ENCODE results near the gene GRHL1. TPM values are rescaled to one million over a fixed set of nuclear protein-coding genes. Genes with fewer than 3 reads are reported as not detected.

The GRHL1 gene
- total and polyA plus RNA-seq, 2 of the 8 experiments (the other 6 are each of a cell fraction or from before 2014, with no cell fraction given): 1.3 to 3.6 TPM

DNA sequence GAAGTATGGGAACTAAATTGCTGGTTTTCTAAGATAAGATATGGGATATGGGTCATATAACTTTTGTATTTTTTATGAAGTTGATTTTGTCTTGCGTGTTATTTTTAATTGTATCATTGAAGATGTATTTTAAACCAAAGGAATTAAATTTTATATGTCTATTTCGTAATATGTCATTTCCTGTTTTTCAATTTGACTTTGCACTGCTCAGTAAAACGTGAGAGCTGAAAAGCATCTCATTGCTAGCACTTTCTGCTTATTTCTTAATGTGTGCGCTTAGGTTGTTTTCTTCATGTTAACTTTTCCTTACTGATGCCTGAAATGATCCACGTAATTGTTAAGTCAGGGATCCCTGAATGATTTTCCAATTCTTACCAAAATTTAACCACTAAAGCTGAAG, 50.6 kb downstream of the GRHL1 start:
- no peak for FAIRE-seq
- H2BK5ac ChIP-seq (ENCODE audit: low read depth, low read length): no peak overlapping the region
- DNase-seq (ENCODE audit: low read depth in 1 of 2, low spot score in 2 of 2): no peak
- H3K9ac ChIP-seq (replicated peaks in 1 of 4; ENCODE audit: extremely low read depth in 1 of 4, low read depth in 3 of 4, low read length in 3 of 4): no peak overlapping the region
- no peaks in the 10 kb centered on the region for H3K79me1 ChIP-seq (ENCODE audit: low read depth, low read length)
- no peak overlapping the region for H4K8ac ChIP-seq (ENCODE audit: extremely low read depth, insufficient read depth, low read length)
- H3K4ac ChIP-seq (replicated peaks; ENCODE audit: insufficient read length, low read depth, low read length): no peak overlapping the region
- no peaks in the 10 kb centered on the region for H3K23me2 ChIP-seq (ENCODE audit: low read depth, low read length)
- no peak overlapping the region for H2BK120ac ChIP-seq (replicated peaks; ENCODE audit: low read depth, low read length)
- H2AK5ac ChIP-seq (ENCODE audit: low read depth, low read length): no peak overlapping the region
- H3K79me2 ChIP-seq (ENCODE audit: control insufficient read depth in 1 of 2, insufficient read depth in 2 of 2, low read length in 2 of 2): no peaks in the 10 kb centered on the region
- H3K4me2 ChIP-seq (ENCODE audit: insufficient read depth in 1 of 2, low read depth in 2 of 2, low read length in 2 of 2): no peak overlapping the region
- no peak overlapping the region for H3K56ac ChIP-seq (replicated peaks; ENCODE audit: insufficient read length, low read depth, low read length)
- H3K4me3 ChIP-seq (ENCODE audit: extremely low read depth in 1 of 4, insufficient read depth in 2 of 4, low read depth in 3 of 4, low read length in 4 of 4): no peak overlapping the region
- H3K27me3 ChIP-seq (replicated peaks in 1 of 4; ENCODE audit: control insufficient read depth in 3 of 4, extremely low read depth in 1 of 4, insufficient read depth in 3 of 4, low read length in 3 of 4): no peaks in the 10 kb centered on the region
- H3K14ac ChIP-seq (ENCODE audit: insufficient read length): no peak overlapping the region
- no peaks in the 10 kb centered on the region for H4K20me1 ChIP-seq (replicated peaks in 1 of 2; ENCODE audit: control insufficient read depth in 1 of 2, insufficient read depth in 2 of 2, low read length in 2 of 2)
- H4K91ac ChIP-seq (replicated peaks; ENCODE audit: insufficient read length, low read length): no peak overlapping the region
- H2BK15ac ChIP-seq (ENCODE audit: low read length): no peak overlapping the region
- WGBS, 2 experiments (ENCODE audit: extremely low coverage in 1 of 2, insufficient coverage in 1 of 2, insufficient read length in 1 of 2, insufficient replicate concordance in 2 of 2, low coverage in 1 of 2, low lambda C conversion rate in 2 of 2, missing lambda C conversion rate in 1 of 2): 77% methylated on average over 5 of the region's 5 CpGs; no CpG with 5 or more reads in 1 of the 2 experiments
- ChIA-PET POLR2A (ENCODE audit: partially characterized antibody) (no interaction called here), CTCF (ENCODE audit: partially characterized antibody) (interaction anchor here (0.8 to 2.2 kb wide), 3 partner anchors 14 to 27 kb away, joined by 3 to 8 read pairs (median 4); no protein-coding TSS in a partner anchor)
- H2BK20ac ChIP-seq (ENCODE audit: low read length): no peak overlapping the region
- no peak overlapping the region for H2BK12ac ChIP-seq (ENCODE audit: low read depth, low read length)
- 0 out of 4 replicates have a peak, but pooled peaks cover 0 to 2% of the 10 kb centered on the region in 2 experiments for H3K9me3 ChIP-seq (ENCODE audit: insufficient read depth in 2 of 2, low read depth in 1 of 2, low read length in 1 of 2)
- H3K4me1 ChIP-seq (replicated peaks in 1 of 4; ENCODE audit: control insufficient read depth in 3 of 4, insufficient read depth in 4 of 4, low read length in 3 of 4): peaks cover 0 to 4% (median under 1%) of the 10 kb centered on the region in 4 experiments; a peak in 1 of 7 replicates
- no peaks in the 10 kb centered on the region for H3K36me3 ChIP-seq (ENCODE audit: control insufficient read depth in 2 of 4, insufficient read depth in 4 of 4, low read length in 3 of 4)
- H4K5ac ChIP-seq (ENCODE audit: insufficient read length, low read depth, low read length): no peak overlapping the region
- H2AFZ ChIP-seq (ENCODE audit: low read length): no peak overlapping the region
- H3K23ac ChIP-seq (ENCODE audit: insufficient read length): no peak overlapping the region
- H3K27ac ChIP-seq (ENCODE audit: low read depth, low read length): no peak overlapping the region
- H3K18ac ChIP-seq (ENCODE audit: extremely low read depth, low read length): no peak overlapping the region
- TF ChIP-seq JUND (IDR thresholded peaks at IDR 0.05; ENCODE audit: low read length) (no peak), ASH2L (IDR thresholded peaks at IDR 0.05; ENCODE audit: low read length) (no peak), KDM1A (IDR thresholded peaks at IDR 0.05; ENCODE audit: borderline replicate concordance, low read length) (no peak), KDM5A (IDR thresholded peaks at IDR 0.05; ENCODE audit: low read length) (no peak), RBBP5 (IDR thresholded peaks at IDR 0.05; ENCODE audit: borderline replicate concordance, low read depth, low read length) (no peak), TBP (IDR thresholded peaks at IDR 0.05; ENCODE audit: low read depth, low read length) (no peak), SIRT6 (IDR thresholded peaks at IDR 0.05; ENCODE audit: low read length) (no peak), GABPA (IDR thresholded peaks at IDR 0.05; ENCODE audit: borderline replicate concordance, insufficient read depth, low read length) (no peak), BACH1 (IDR thresholded peaks at IDR 0.05; ENCODE audit: low read length) (no peak), JUN (IDR thresholded peaks at IDR 0.05; ENCODE audit: low read depth, low read length) (no peak), RNF2 (IDR thresholded peaks at IDR 0.05; ENCODE audit: borderline replicate concordance, low read depth, low read length, missing control alignments, poor library complexity, severe bottlenecking) (no peak), SP2 (IDR thresholded peaks at IDR 0.05; ENCODE audit: low read length) (no peak), NRF1 (IDR thresholded peaks at IDR 0.05; ENCODE audit: low read depth, low read length) (no peak), TAF7 (optimal IDR thresholded peaks at IDR 0.05; ENCODE audit: borderline replicate concordance, low read depth, low read length) (no peak)
- TF ChIP-seq, protein P1, sequence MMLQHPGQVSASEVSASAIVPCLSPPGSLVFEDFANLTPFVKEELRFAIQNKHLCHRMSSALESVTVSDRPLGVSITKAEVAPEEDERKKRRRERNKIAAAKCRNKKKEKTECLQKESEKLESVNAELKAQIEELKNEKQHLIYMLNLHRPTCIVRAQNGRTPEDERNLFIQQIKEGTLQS (IDR thresholded peaks at IDR 0.05; ENCODE audit: insufficient read depth, low read depth, low read length): no peak

All from H1 (cell line).